Neural cell (in vitro differentiated cells): ENCODE measurements around the gene SKIC8. TPM values are rescaled to one million over a fixed set of nuclear protein-coding genes. Genes with fewer than 3 reads are reported as not detected.
"Not testable (repeated sequence)": the region's sequence is repeated elsewhere in the genome, so short reads cannot be mapped to it uniquely, and the experiment has no call there.

Experiments used
- H2AFZ ChIP-seq: fragments of 200-600, 300-800 bp; sonication (generic), shearing (Covaris generic); 2 replicates; pipeline ENCODE4 v1.6.0; 2014; ENCODE audit warnings: low read depth, mild to moderate bottlenecking, antibody characterized with exemption, low read length, moderate library complexity
- H3F3A ChIP-seq: fragments of 200-600 bp; shearing (Covaris generic); 2 replicates; pipeline ENCODE4 v1.6.1; 2016; ENCODE audit warnings: mild to moderate bottlenecking, moderate library complexity, mixed read lengths, antibody characterized with exemption, low read length; ENCODE audit not compliant: insufficient read depth, poor library complexity, severe bottlenecking
- H3K27ac ChIP-seq: fragments of 200-600, 300-800 bp; sonication (generic), shearing (Covaris generic); 2 replicates; pipeline ENCODE4 v1.5.1; 2014; ENCODE audit warnings: mild to moderate bottlenecking, low read length, moderate library complexity
- H3K27me3 ChIP-seq: fragments of 300-800, 200-600 bp; sonication (generic), shearing (Covaris generic); 2 replicates; pipeline ENCODE4 v1.6.0; 2014; ENCODE audit warnings: mild to moderate bottlenecking, low read depth, low read length, moderate library complexity; ENCODE audit not compliant: insufficient read depth
- H3K36me3 ChIP-seq: fragments of 300-800, 200-600 bp; sonication (generic), shearing (Covaris generic); 2 replicates; pipeline ENCODE4 v1.5.1; 2014; ENCODE audit warnings: mild to moderate bottlenecking, antibody characterized with exemption, low read length, moderate library complexity; ENCODE audit not compliant: insufficient read depth
- H3K4me2 ChIP-seq: fragments of 300-800, 200-600 bp; sonication (generic), shearing (Covaris generic); 2 replicates; pipeline ENCODE4 v1.6.0; 2014; ENCODE audit warnings: mild to moderate bottlenecking, low read length
- H3K4me3 ChIP-seq: fragments of 300-800, 200-600 bp; sonication (generic), shearing (Covaris generic); 2 replicates; pipeline ENCODE4 v1.5.1; 2014; ENCODE audit warnings: mild to moderate bottlenecking, low read length, moderate library complexity
- H3K79me2 ChIP-seq: fragments of 200-600 bp; shearing (Covaris generic); replicated peaks from 2 replicates; pipeline ENCODE4 v1.6.0; 2014; ENCODE audit warnings: mild to moderate bottlenecking, low read length, moderate library complexity; ENCODE audit not compliant: insufficient read depth
- H3K9ac ChIP-seq: fragments of 300-800, 200-600 bp; sonication (generic), shearing (Covaris generic); 2 replicates; pipeline ENCODE4 v1.6.1; 2016; ENCODE audit warnings: mild to moderate bottlenecking, low read length, mixed read lengths
- H3K9me2 ChIP-seq: fragments of 200-600 bp; shearing (Covaris generic); 2 replicates; pipeline ENCODE4 v1.6.1; 2016; ENCODE audit warnings: mild to moderate bottlenecking, low read length, mixed read lengths; ENCODE audit not compliant: insufficient read depth
- H3K9me3 ChIP-seq: fragments of 200-600, 300-800 bp; sonication (generic), shearing (Covaris generic); 2 replicates; pipeline ENCODE4 v1.6.1; 2016; ENCODE audit warnings: mild to moderate bottlenecking, mixed run types, low read length, moderate library complexity, mixed read lengths
- H4K20me1 ChIP-seq: fragments of 200-600 bp; shearing (Covaris generic); 2 replicates; pipeline ENCODE4 v1.6.1; 2016; ENCODE audit warnings: mild to moderate bottlenecking, mixed run types; ENCODE audit not compliant: insufficient read depth
- EP300 ChIP-seq: fragments of 450-650 bp; conservative IDR thresholded peaks from 2 replicates; pipeline ENCODE4 v1.6.1; 2014; ENCODE audit warnings: antibody characterized with exemption, mild to moderate bottlenecking, moderate library complexity; ENCODE audit not compliant: poor library complexity, severe bottlenecking
- EZH2 ChIP-seq: fragments of 200-600, 300-800 bp; shearing (Covaris generic), sonication (generic); IDR thresholded peaks from 2 replicates; pipeline ENCODE4 v1.6.1; 2014; ENCODE audit warnings: antibody characterized with exemption, low read length, borderline replicate concordance, mild to moderate bottlenecking; ENCODE audit not compliant: insufficient read depth, poor library complexity, severe bottlenecking
- MXI1 ChIP-seq: fragments of 450-650 bp; conservative IDR thresholded peaks from 2 replicates; pipeline ENCODE4 v1.6.1; 2014; ENCODE audit warnings: antibody characterized with exemption, mild to moderate bottlenecking; ENCODE audit not compliant: poor library complexity, severe bottlenecking
- POLR2AphosphoS5 ChIP-seq: IDR thresholded peaks from 2 replicates; pipeline ENCODE4 v1.6.1; 2012
- RAD21 ChIP-seq: fragments of 450-650 bp; conservative IDR thresholded peaks from 2 replicates; pipeline ENCODE4 v1.6.1; 2014; ENCODE audit warnings: antibody characterized with exemption, mild to moderate bottlenecking, moderate library complexity
- SMC3 ChIP-seq: fragments of 450-650 bp; conservative IDR thresholded peaks from 2 replicates; pipeline ENCODE4 v1.6.1; 2014; ENCODE audit warnings: antibody characterized with exemption, mild to moderate bottlenecking, moderate library complexity; ENCODE audit not compliant: poor library complexity
- TAF1 ChIP-seq: IDR thresholded peaks from 2 replicates; pipeline ENCODE4 v1.6.1; 2012; ENCODE audit warnings: low read depth
- polyA plus RNA-seq: library from polyadenylated mRNA; depleted of rRNA; stranded (reverse); fragments of >200 nt; gene quantifications from 2 replicates; pipeline ENCODE4 v1.2.3, GENCODE V29; 2014
- TF ChIP-seq, protein P1 (sequence below): fragments of 450-650 bp; IDR thresholded peaks from 2 replicates; pipeline ENCODE4 v1.5.1; 2014; ENCODE audit warnings: antibody characterized with exemption, mild to moderate bottlenecking, moderate library complexity; ENCODE audit not compliant: poor library complexity, severe bottlenecking
- TF ChIP-seq, protein P2 (sequence below): IDR thresholded peaks from 2 replicates; pipeline ENCODE4 v1.6.1; 2012; ENCODE audit warnings: borderline replicate concordance

Gene SKIC8
- polyA plus RNA-seq, 1 donor from 2014 or later, result 170 TPM

DNA sequence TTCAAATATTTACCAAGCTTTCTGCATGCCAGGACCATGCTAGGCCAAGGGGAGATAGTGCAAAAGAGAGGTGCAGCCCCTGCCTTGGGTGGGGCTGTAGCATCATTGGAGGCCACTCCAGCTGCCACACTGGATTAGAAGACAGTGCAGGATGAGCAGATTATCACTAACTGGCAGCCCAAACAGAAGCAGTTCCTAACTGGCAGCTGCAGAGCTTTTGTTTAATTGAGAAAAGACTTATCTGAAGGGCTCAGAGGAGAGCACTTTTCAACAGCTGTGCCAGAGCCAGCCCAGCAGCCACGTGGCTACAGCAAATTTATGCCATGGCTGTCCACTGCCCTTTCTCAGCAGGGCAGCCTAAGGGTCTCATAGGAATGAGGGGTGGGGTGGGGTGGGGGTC lies 51.5 kb downstream of the SKIC8 start:
- no peak overlapping the region for H3K9ac ChIP-seq
- no peaks in the 10 kb centered on the region for H4K20me1 ChIP-seq
- H3K36me3 ChIP-seq, result no peaks in the 10 kb centered on the region
- H3K27ac ChIP-seq, result no peak overlapping the region
- H3F3A ChIP-seq, result no peaks in the 10 kb centered on the region
- no peaks in the 10 kb centered on the region for H3K27me3 ChIP-seq
- TF ChIP-seq EP300 (no peak), MXI1 (no peak), RAD21 (no peak), TAF1 (no peak), POLR2AphosphoS5 (no peak), SMC3 (no peak), EZH2 (no peak)
- TF ChIP-seq, protein P1, sequence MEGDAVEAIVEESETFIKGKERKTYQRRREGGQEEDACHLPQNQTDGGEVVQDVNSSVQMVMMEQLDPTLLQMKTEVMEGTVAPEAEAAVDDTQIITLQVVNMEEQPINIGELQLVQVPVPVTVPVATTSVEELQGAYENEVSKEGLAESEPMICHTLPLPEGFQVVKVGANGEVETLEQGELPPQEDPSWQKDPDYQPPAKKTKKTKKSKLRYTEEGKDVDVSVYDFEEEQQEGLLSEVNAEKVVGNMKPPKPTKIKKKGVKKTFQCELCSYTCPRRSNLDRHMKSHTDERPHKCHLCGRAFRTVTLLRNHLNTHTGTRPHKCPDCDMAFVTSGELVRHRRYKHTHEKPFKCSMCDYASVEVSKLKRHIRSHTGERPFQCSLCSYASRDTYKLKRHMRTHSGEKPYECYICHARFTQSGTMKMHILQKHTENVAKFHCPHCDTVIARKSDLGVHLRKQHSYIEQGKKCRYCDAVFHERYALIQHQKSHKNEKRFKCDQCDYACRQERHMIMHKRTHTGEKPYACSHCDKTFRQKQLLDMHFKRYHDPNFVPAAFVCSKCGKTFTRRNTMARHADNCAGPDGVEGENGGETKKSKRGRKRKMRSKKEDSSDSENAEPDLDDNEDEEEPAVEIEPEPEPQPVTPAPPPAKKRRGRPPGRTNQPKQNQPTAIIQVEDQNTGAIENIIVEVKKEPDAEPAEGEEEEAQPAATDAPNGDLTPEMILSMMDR, result no peak
- TF ChIP-seq, protein P2, sequence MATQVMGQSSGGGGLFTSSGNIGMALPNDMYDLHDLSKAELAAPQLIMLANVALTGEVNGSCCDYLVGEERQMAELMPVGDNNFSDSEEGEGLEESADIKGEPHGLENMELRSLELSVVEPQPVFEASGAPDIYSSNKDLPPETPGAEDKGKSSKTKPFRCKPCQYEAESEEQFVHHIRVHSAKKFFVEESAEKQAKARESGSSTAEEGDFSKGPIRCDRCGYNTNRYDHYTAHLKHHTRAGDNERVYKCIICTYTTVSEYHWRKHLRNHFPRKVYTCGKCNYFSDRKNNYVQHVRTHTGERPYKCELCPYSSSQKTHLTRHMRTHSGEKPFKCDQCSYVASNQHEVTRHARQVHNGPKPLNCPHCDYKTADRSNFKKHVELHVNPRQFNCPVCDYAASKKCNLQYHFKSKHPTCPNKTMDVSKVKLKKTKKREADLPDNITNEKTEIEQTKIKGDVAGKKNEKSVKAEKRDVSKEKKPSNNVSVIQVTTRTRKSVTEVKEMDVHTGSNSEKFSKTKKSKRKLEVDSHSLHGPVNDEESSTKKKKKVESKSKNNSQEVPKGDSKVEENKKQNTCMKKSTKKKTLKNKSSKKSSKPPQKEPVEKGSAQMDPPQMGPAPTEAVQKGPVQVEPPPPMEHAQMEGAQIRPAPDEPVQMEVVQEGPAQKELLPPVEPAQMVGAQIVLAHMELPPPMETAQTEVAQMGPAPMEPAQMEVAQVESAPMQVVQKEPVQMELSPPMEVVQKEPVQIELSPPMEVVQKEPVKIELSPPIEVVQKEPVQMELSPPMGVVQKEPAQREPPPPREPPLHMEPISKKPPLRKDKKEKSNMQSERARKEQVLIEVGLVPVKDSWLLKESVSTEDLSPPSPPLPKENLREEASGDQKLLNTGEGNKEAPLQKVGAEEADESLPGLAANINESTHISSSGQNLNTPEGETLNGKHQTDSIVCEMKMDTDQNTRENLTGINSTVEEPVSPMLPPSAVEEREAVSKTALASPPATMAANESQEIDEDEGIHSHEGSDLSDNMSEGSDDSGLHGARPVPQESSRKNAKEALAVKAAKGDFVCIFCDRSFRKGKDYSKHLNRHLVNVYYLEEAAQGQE, result no peak
- H3K9me2 ChIP-seq, result no peaks in the 10 kb centered on the region
- no peak overlapping the region for H3K4me2 ChIP-seq
- no peak overlapping the region for H3K4me3 ChIP-seq
- no peak overlapping the region for H2AFZ ChIP-seq
- no peaks in the 10 kb centered on the region for H3K9me3 ChIP-seq
- no peaks in the 10 kb centered on the region for H3K79me2 ChIP-seq

DNA sequence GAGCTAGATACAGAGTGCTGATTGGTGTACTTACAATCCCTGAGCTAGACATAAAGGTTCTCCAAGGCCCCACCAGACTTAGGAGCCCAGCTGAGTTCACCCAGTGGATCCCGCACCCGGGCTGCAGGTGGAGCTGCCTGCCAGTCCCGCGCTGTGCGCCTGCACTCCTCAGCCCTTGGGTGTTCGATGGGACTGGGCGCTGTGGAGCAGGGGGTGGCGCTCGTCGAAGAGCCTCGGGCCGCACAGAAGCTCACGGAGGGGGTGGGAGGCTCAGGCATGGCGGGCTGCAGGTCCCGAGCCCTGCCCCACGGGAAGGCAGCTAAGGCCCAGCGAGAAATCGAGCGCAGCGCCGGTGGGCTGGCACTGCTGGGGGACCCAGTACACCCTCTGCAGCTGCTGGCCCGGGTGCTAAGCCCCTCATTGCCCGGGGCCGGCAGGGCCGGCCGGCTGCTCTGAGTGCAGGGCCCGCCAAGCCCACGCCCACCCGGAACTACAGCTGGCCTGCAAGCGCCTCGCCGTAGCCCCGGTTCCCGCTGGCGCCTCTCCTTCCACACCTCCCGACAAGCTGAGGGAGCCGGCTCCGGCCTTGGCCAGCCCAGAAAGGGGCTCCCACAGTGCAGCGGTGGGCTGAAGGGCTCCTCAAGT lies 53.3 kb downstream of the SKIC8 start:
- not testable (repeated sequence) for H2AFZ ChIP-seq, H3K4me3 ChIP-seq, H3F3A ChIP-seq, H3K4me2 ChIP-seq, H3K79me2 ChIP-seq, H3K27me3 ChIP-seq, H3K9ac ChIP-seq, H3K36me3 ChIP-seq, H3K27ac ChIP-seq, H3K9me3 ChIP-seq, H4K20me1 ChIP-seq, H3K9me2 ChIP-seq

DNA sequence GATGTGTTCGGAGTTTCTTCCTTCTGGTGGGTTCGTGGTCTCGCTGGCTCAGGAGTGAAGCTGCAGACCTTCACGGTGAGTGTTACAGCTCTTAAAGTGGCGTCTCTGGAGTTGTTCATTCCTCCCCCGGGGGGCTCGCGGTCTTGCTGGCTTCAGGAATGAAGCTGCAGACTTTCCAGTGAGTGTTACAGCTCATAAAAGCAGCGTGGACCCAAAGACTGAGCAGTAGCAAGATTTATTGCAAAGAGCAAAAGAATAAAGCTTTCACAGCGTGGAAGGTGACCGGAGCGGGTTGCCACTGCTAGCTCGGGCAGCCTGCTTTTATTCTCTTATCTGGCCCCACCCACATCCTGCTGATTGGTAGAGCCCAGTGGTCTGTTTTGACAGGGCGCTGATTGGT lies 54.0 kb downstream of the SKIC8 start:
- not testable (repeated sequence) for H3K4me2 ChIP-seq, H3K9me2 ChIP-seq, H2AFZ ChIP-seq, H3K36me3 ChIP-seq, H3K4me3 ChIP-seq, H3K79me2 ChIP-seq, H3K27me3 ChIP-seq, H3K9ac ChIP-seq, H3F3A ChIP-seq, H3K9me3 ChIP-seq, H4K20me1 ChIP-seq, H3K27ac ChIP-seq
